ENCODE measurements around the gene VPS13D.
"Not testable (repeated sequence)": the region's sequence is repeated elsewhere in the genome, so short reads cannot be mapped to it uniquely, and the experiment has no call there.

VPS13D gene

GRCh38 chr1:12450090-12450755 is 220.4 kb downstream of the VPS13D start:
- no peak for DNase-seq (ENCODE audit: low spot score)

- no peak for DNase-seq (ENCODE audit: low spot score)
Measured at GRCh38 chr1:12450756-12451559, 221.1 kb downstream of the VPS13D start.

- no peak for DNase-seq (ENCODE audit: low spot score)
Measured at GRCh38 chr1:12451560-12451900, 221.7 kb downstream of the VPS13D start.

DNA sequence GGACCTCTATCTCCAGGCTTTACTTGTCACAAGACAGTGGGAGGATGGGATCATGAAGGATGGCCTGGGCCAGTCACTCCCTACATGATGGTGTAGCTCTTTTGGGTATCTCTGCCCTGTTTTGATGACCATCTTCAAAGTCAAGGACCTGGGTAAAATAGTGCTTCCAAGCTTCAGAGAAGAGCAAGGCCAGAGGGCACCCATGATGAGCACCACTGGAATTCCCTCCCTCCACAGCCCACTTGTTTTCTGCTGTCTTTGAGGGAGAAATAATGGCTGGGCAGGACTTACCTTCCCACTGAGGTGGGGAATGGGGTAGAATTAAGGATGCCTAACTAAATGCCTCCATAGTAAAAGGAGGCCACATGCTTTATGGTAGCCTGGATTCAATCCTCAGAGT is 222.4 kb downstream of the VPS13D start:
- no peak for DNase-seq (ENCODE audit: low spot score)

- DNase-seq (ENCODE audit: low spot score), result no peak
Measured at GRCh38 chr1:12453400-12454343, 223.8 kb downstream of the VPS13D start.

GRCh38 chr1:12454406-12455391 is 224.9 kb downstream of the VPS13D start:
- peak; percentile 35 for DNase-seq (ENCODE audit: low spot score)

- not testable (repeated sequence) for DNase-seq (ENCODE audit: low spot score)
Measured at GRCh38 chr1:12456081-12456480, 226.3 kb downstream of the VPS13D start.

- DNase-seq (ENCODE audit: low spot score), result peak; percentile 56
Measured at GRCh38 chr1:12456979-12457378, 227.1 kb downstream of the VPS13D start.

DNA sequence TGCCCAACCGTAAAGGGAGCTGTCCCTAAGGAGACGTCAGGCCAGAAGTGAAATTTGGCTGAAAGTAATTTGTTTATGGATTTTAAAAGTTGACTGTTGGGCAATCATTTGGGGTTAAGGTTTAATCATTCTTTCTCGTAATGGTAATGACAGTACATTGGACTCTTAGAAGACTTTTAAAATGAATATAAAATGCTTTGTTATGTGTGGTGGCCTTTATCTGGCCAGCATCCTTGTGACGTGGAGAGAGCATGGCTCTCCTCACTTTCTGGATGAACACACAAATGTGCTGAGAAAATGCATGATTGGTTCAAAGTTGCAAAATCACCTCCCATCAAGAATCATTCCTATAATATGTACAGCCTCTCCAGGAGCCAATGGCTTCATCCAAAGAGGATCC is 227.9 kb downstream of the VPS13D start:
- DNase-seq (ENCODE audit: low spot score), result peak; percentile 58

DNA sequence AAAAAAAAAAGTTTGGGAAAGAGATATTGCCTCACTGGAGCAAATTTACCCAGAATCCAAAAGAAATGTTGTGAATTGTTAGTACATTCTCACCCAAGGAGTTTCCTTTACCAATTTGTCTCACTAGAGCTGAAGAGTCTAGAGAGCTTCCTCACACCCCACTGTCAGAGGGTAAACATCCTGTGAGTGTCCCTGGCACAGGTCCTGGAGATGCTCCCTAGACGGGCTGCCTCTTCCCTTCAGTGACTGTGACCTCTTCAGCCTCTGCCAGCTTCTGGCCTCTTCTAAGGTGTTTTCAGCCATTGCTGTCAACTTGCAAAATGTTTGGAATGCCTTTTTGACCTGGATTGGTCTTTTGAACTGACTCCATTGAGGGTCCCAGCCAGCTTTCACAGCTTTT is 228.7 kb downstream of the VPS13D start:
- DNase-seq (ENCODE audit: low spot score), result no peak

DNA sequence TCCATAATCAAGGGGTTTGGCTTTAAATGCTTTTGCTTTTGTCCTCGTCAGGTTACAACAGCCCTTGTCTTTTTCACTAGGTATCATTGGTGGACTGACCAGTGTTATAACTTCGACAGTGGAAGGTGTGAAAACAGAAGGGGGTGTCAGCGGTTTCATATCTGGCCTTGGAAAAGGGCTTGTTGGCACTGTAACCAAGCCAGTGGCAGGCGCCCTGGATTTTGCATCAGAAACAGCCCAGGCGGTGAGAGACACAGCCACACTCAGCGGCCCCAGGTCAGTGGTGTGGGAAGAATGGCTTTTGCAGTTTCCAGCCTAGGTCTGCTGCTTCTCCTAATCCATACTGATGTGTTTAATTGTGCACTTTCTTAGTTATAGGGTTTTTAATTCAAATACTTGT is 230.3 kb downstream of the VPS13D start:
- DNase-seq (ENCODE audit: low spot score), result no peak

GRCh38 chr1:12460911-12461621 is 231.2 kb downstream of the VPS13D start:
- DNase-seq (ENCODE audit: low spot score), result no peak

- no peak for DNase-seq (ENCODE audit: low spot score)
Measured at GRCh38 chr1:12461754-12462153, 231.9 kb downstream of the VPS13D start.

DNA sequence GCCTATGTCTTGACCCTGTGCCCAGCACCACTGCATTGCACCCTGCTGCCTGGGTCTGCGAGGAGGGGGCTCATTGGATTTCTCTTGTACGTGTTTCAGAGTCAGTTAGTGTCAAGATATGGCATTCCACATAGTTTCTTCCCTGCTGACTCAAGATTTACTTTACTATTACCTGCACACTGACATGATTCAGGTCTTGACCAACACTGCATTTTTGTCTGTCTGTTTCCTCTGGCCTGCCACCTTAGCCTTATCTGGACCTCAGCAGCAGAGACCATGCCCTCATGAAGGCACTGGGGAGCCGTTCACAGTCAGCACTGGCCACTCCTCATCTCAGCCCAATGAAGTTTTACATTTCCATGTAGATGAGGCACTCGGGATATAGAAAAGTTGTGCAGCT is 232.8 kb downstream of the VPS13D start:
- DNase-seq (ENCODE audit: low spot score), result no peak

GRCh38 chr1:12464045-12464461 is 234.2 kb downstream of the VPS13D start:
- no peak for DNase-seq (ENCODE audit: low spot score)

DNA sequence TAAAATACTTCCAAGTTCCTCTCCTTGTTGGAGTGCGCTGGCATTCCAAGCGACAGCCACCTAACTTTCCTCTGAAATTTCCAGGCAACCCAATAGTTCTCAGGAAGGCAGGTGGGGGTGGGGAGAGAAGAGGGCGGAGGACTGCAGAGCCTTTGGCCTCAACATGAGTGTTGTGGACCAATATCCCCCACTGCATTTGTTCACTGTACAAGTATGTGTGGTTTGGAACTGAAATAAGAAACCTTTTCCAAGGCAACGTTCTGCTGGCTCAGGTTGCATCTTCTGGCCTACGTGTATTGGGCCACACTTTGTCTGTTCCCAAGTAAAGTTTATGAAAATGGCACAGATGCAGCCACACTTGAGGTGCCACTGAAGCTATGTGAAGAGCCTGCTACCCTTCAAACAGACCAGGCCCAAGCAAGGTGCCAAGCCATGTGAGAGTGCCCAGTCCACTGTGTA is 234.8 kb downstream of the VPS13D start:
- peak; percentile 90 for DNase-seq (ENCODE audit: low spot score)

GRCh38 chr1:12465126-12465525 is 235.3 kb downstream of the VPS13D start:
- no peak for DNase-seq (ENCODE audit: low spot score)

DNA sequence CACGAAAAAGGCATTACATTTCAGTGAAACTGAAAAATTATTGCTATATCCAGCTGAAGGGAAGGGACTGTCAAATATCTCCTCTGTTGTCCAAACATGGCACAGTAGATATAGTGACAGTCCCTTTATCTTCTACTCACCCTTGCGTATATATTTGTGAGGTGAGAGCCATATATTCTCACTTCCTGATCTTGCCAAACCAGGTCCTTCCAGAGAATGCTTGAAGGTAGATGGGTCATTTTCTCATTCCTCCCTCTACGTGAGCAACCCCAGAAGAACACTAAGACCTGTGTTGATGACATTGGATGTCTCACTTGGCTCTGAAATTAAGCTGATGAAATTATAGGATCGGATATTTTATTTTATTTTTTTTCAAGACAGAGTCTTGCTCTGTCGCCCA is 237.0 kb downstream of the VPS13D start:
- no peak for DNase-seq (ENCODE audit: low spot score)

DNA sequence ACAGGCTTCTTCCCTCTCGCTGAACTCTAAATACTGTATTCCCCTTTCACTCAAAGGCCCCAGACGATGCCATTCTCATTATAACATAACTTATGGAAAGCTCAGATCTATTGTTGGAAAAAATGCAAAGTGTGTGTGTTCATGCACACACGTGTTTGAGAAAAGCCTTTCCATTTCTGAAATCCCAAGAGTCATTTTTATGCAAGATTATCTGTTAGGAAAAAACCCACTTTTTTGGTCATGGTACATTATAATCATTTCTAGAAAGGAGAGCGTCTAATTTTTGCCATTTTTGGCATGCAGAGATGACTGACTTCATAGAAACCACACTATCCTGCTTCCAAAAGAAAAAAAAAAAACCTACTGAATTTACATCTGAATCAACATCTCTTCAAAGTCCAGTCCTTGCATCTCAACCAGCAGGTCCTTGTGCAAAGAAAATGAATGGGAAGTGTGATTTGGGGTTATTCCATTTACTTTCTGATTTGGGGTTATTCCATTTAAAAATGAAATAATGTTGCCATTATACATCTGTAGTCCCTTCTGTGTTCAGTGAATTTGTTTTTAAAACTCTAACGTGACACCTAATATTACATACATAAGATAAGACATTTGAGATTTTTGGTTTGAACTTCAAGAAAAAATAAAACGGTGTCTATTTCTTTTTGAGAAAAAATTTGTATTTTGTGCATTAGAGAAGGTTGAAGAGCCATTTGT is 237.9 kb downstream of the VPS13D start:
- no peak for DNase-seq (ENCODE audit: low spot score)

- no peak for DNase-seq (ENCODE audit: low spot score)
Measured at GRCh38 chr1:12468323-12468722, 238.5 kb downstream of the VPS13D start.

Measured in AG20443 (cell line).